Trophoblast cell (in vitro differentiated cells and primary cell): ENCODE data around the gene MSANTD1.

Experiments
- DNase-seq, 2 donors: peaks; one replicate each; pipeline ENCODE4 v3.0.0-alpha.2; 2016
- H2AFZ ChIP-seq: 2 replicates; pipeline ENCODE4 v1.6.1; 2013; ENCODE audit warnings: low read length, moderate library complexity, mild to moderate bottlenecking; ENCODE audit not compliant: insufficient read depth, poor library complexity
- H2AK5ac ChIP-seq: 2 replicates; pipeline ENCODE4 v1.6.1; 2013; ENCODE audit warnings: mild to moderate bottlenecking, low read length
- H2BK120ac ChIP-seq: 2 replicates; pipeline ENCODE4 v1.6.1; 2013; ENCODE audit warnings: low read length, mild to moderate bottlenecking, moderate library complexity; ENCODE audit not compliant: insufficient read depth, poor library complexity
- H2BK12ac ChIP-seq: 2 replicates; pipeline ENCODE4 v1.6.1; 2013; ENCODE audit warnings: mild to moderate bottlenecking, low read length, moderate library complexity
- H2BK5ac ChIP-seq: 2 replicates; pipeline ENCODE4 v1.6.1; 2013; ENCODE audit warnings: low read length, low read depth, moderate library complexity, mild to moderate bottlenecking; ENCODE audit not compliant: poor library complexity
- H3K14ac ChIP-seq: 2 replicates; pipeline ENCODE4 v1.6.1; 2013; ENCODE audit warnings: mild to moderate bottlenecking, low read length
- H3K18ac ChIP-seq: 2 replicates; pipeline ENCODE4 v1.6.1; 2013; ENCODE audit warnings: mild to moderate bottlenecking, low read length
- H3K23ac ChIP-seq: 2 replicates; pipeline ENCODE4 v1.6.1; 2013; ENCODE audit warnings: low read length
- H3K27ac ChIP-seq: 2 replicates; pipeline ENCODE4 v1.5.1; 2013; ENCODE audit warnings: low read depth, mild to moderate bottlenecking, inconsistent platforms, low read length, moderate library complexity
- H3K27me3 ChIP-seq: 2 replicates; pipeline ENCODE4 v1.6.1; 2013; ENCODE audit warnings: inconsistent platforms, mild to moderate bottlenecking, low read length, moderate library complexity; ENCODE audit not compliant: insufficient read depth
- H3K36me3 ChIP-seq, 2 experiments: 1 replicate in 1 of 2; 2 replicates in 1 of 2; pipeline ENCODE4 v1.6.1; 2013; ENCODE audit warnings: low read length in 2 of 2, mild to moderate bottlenecking in 2 of 2, moderate library complexity in 1 of 2; ENCODE audit not compliant: insufficient read depth in 2 of 2, control insufficient read depth in 1 of 2
- H3K4ac ChIP-seq: 2 replicates; pipeline ENCODE4 v1.6.1; 2013; ENCODE audit warnings: low read depth, mild to moderate bottlenecking, low read length, moderate library complexity
- H3K4me1 ChIP-seq, 2 experiments: 1 replicate in 1 of 2; 2 replicates in 1 of 2; pipeline ENCODE4 v1.6.1; 2013; ENCODE audit warnings: low read length in 2 of 2, mild to moderate bottlenecking in 2 of 2, moderate library complexity in 1 of 2; ENCODE audit not compliant: insufficient read depth in 2 of 2, control insufficient read depth in 1 of 2
- H3K4me2 ChIP-seq: 2 replicates; pipeline ENCODE4 v1.6.1; 2013; ENCODE audit warnings: inconsistent platforms, mild to moderate bottlenecking, low read length, moderate library complexity
- H3K4me3 ChIP-seq: 2 replicates; pipeline ENCODE4 v1.5.1; 2013; ENCODE audit warnings: mild to moderate bottlenecking, low read depth, low read length, inconsistent platforms
- H3K79me1 ChIP-seq: one replicate; pipeline ENCODE4 v1.6.1; 2013; ENCODE audit warnings: low read length
- H3K79me2 ChIP-seq: 2 replicates; pipeline ENCODE4 v1.6.1; 2013; ENCODE audit warnings: low read length, mild to moderate bottlenecking; ENCODE audit not compliant: control insufficient read depth, insufficient read depth, poor library complexity
- H3K9ac ChIP-seq: 2 replicates; pipeline ENCODE4 v1.6.1; 2013; ENCODE audit warnings: mild to moderate bottlenecking, low read length
- H3K9me3 ChIP-seq: 2 replicates; pipeline ENCODE4 v1.6.1; 2013; ENCODE audit warnings: low read depth, mild to moderate bottlenecking, control low read depth, inconsistent platforms, low read length; ENCODE audit not compliant: insufficient read depth
- H4K12ac ChIP-seq: 2 replicates; pipeline ENCODE4 v1.6.1; 2013; ENCODE audit warnings: low read depth, mild to moderate bottlenecking, low read length, moderate library complexity
- H4K8ac ChIP-seq: 2 replicates; pipeline ENCODE4 v1.6.1; 2013; ENCODE audit warnings: low read depth, mild to moderate bottlenecking, low read length, moderate library complexity
- H4K91ac ChIP-seq: one replicate; pipeline ENCODE4 v1.6.1; 2013; ENCODE audit warnings: low read depth, mild to moderate bottlenecking, low read length, moderate library complexity
- WGBS: extraction: QIAGEN DNeasy Blood & Tissue Kit; methylation state at CpG from one replicate; pipeline ENCODE4 v1.1.7; 2013; ENCODE audit warnings: missing lambda C conversion rate; ENCODE audit not compliant: insufficient read length, insufficient coverage; ENCODE audit errors: extremely low coverage; 5-methylcytosine and 5-hydroxymethylcytosine counted together

The MSANTD1 gene

DNA sequence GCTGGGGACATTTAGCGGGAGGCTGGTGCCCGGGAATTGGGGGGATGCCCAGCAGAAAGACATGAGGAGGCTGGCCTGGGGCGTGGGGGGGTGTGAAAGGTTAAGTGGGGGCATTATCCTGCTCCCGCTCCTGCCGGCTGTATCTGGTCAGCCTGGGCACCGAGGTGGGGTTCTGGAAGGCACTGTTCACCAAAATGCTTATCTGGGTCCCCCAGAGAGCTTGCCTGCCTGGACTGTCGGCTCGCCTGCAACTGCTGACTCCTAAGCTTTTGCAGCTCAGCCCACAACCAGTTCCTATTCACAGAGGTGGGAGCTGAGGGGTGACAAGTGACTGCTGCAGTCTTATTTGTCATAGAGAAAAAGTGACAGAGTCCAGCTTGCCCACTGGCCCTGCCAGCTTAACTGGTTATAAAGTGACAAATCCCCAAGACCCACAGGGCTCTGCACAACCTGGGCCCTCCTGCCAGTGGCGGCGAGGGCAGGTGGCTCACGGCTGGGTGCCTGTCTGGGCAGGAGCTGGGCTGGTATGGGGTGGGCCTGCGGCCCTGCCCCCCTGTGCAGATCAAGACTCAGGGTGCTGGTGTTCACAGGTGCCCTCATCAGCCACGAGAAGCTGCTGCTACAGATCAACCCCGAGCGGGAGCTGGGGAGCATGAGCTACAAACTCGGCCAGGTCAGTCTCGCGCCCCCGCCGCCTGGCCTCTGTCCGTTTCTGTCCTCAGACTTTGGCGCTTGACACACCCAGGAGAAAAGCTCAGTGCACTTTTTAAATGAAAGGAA, 23.7 kb upstream of the MSANTD1 start:
- Histone ChIP-seq H3K4me2 (no peak overlapping the region), H3K9me3 (peaks cover 8% of the 10 kb centered on the region), H3K79me1 (no peaks in the 10 kb centered on the region), H4K8ac (no peak overlapping the region), H3K18ac (no peak overlapping the region), H2BK5ac (no peak overlapping the region), H4K12ac (no peak overlapping the region), H3K23ac (no peak overlapping the region), H2BK12ac (no peak overlapping the region), H3K4me3 (no peak overlapping the region), H3K27me3 (no peaks in the 10 kb centered on the region), H4K91ac (no peak overlapping the region), H3K79me2 (no peaks in the 10 kb centered on the region), H2AFZ (no peak overlapping the region), H2AK5ac (no peak overlapping the region), H3K14ac (no peak overlapping the region), H2BK120ac (no peak overlapping the region), H3K9ac (no peak overlapping the region), H3K4ac (no peak overlapping the region), H3K36me3 (peaks cover 68 to 79% of the 10 kb centered on the region in 2 experiments), H3K4me1 (no peaks in the 10 kb centered on the region), H3K27ac (no peak overlapping the region)
- no CpG with 5 or more reads among the region's 22 CpGs for WGBS
- no peak for DNase-seq

DNA sequence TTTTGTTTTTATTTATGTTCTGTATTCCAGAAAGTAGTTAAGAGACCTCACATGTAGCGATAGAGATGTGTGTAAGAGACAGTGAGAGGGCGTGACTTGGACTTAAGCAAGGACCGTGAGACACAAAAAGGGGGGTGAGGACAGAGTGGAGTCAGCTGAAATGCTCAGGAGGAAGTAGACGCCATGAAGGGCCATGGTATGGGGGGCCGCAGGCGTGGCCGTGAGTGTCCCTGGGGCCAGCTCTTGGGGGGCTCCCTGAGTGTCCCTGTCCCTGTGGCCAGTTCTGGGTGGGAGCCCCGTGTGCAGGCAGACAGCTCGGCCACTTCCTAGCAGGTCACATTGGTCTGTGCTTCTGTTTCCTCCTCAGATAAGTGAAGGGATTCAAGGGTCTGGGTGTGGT, 23.0 kb upstream of the MSANTD1 start:
- Histone ChIP-seq H4K12ac (no peak overlapping the region), H4K8ac (no peak overlapping the region), H3K79me2 (no peaks in the 10 kb centered on the region), H2AFZ (no peak overlapping the region), H3K79me1 (no peaks in the 10 kb centered on the region), H2AK5ac (no peak overlapping the region), H4K91ac (no peak overlapping the region), H2BK12ac (no peak overlapping the region), H3K9me3 (peaks cover 8% of the 10 kb centered on the region), H3K9ac (no peak overlapping the region), H3K14ac (no peak overlapping the region), H3K27ac (no peak overlapping the region), H3K23ac (no peak overlapping the region), H3K4me1 (no peaks in the 10 kb centered on the region), H2BK5ac (no peak overlapping the region), H3K36me3 (peaks cover 69 to 79% of the 10 kb centered on the region in 2 experiments), H3K4me3 (no peak overlapping the region), H2BK120ac (no peak overlapping the region), H3K4me2 (no peak overlapping the region), H3K27me3 (no peaks in the 10 kb centered on the region), H3K18ac (no peak overlapping the region), H3K4ac (no peak overlapping the region)
- WGBS = no CpG with 5 or more reads among the region's 9 CpGs
- DNase-seq = no peak

DNA sequence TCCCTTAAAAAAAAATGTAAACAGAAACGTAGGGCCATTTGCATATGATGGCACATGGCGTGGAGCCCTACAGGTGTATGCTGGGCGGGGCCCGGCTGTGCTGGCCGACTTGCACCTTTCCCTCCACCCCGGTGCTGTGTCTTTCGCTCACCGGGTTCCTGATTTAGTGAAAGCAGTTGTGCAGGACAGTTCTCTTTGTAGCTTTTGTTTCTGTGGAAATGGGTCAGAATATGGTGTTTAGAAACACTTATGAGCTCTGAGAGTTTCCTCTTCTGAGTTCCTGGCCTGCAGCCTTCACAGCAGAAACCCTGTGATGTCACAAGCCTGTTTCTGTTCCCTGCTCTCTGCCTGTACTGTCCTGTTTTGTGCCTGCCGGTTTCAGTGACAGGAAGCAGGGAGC, 22.5 kb upstream of the MSANTD1 start:
- Histone ChIP-seq H3K14ac (no peak overlapping the region), H2BK12ac (no peak overlapping the region), H3K4me3 (no peak overlapping the region), H4K8ac (no peak overlapping the region), H2BK5ac (no peak overlapping the region), H2AK5ac (no peak overlapping the region), H3K23ac (no peak overlapping the region), H3K18ac (no peak overlapping the region), H3K4ac (no peak overlapping the region), H3K79me1 (no peaks in the 10 kb centered on the region), H3K4me2 (no peak overlapping the region), H3K36me3 (peaks cover 69 to 79% of the 10 kb centered on the region in 2 experiments), H4K12ac (no peak overlapping the region), H3K4me1 (no peaks in the 10 kb centered on the region), H3K27ac (no peak overlapping the region), H2BK120ac (no peak overlapping the region), H3K9ac (no peak overlapping the region), H3K27me3 (no peaks in the 10 kb centered on the region), H4K91ac (no peak overlapping the region), H3K79me2 (no peaks in the 10 kb centered on the region), H2AFZ (no peak overlapping the region), H3K9me3 (peaks cover 8% of the 10 kb centered on the region)
- DNase-seq = peak in 1 of 2 donors; percentile 7
- no CpG with 5 or more reads among the region's 9 CpGs for WGBS

DNA sequence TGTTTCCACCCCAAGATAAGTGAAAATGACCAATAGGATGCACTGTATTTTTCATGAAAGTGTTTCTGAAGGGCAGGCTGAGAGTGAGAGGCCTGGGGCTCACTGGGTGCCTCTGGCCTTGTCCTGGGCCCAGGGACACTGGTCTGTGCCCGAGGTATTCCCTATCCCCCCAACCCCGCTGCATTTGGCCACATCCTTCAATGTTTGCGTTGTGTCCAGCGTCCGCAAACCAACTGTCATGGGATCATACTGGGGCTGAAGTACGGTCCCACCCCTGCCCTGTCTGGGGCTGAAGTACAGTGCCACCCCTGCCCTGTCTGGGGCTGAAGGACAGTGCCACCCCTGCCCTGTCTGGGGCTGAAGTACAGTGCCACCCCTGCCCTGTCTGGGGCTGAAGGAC, 22.0 kb upstream of the MSANTD1 start:
- H3K4me1 ChIP-seq = no peaks in the 10 kb centered on the region
- no peak overlapping the region for H3K18ac ChIP-seq
- no peak overlapping the region for H3K4me3 ChIP-seq
- no peak overlapping the region for H2AK5ac ChIP-seq
- no peak overlapping the region for H3K14ac ChIP-seq
- H3K79me2 ChIP-seq = no peaks in the 10 kb centered on the region
- H3K36me3 ChIP-seq = peaks cover 70 to 80% of the 10 kb centered on the region in 2 experiments
- H3K27ac ChIP-seq = no peak overlapping the region
- H4K91ac ChIP-seq = no peak overlapping the region
- no peak for DNase-seq
- no peak overlapping the region for H2BK12ac ChIP-seq
- H3K9me3 ChIP-seq = peaks cover 8% of the 10 kb centered on the region
- H2BK120ac ChIP-seq = no peak overlapping the region
- no peak overlapping the region for H3K4me2 ChIP-seq
- no peaks in the 10 kb centered on the region for H3K27me3 ChIP-seq
- H3K9ac ChIP-seq = no peak overlapping the region
- H4K8ac ChIP-seq = no peak overlapping the region
- no peak overlapping the region for H3K23ac ChIP-seq
- no peaks in the 10 kb centered on the region for H3K79me1 ChIP-seq
- no peak overlapping the region for H4K12ac ChIP-seq
- no peak overlapping the region for H2BK5ac ChIP-seq
- no CpG with 5 or more reads among the region's 6 CpGs for WGBS
- no peak overlapping the region for H2AFZ ChIP-seq
- no peak overlapping the region for H3K4ac ChIP-seq
